ENCODE measurements around the gene PRKN. TPM values are rescaled to one million over a fixed set of nuclear protein-coding genes. Genes with fewer than 3 reads are reported as not detected.

PRKN gene
- total and polyA plus RNA-seq, 2 donors (not counting 3 experiments of a cell fraction or from before 2014, with no cell fraction given): 0.06 TPM; not detected in 1

DNA sequence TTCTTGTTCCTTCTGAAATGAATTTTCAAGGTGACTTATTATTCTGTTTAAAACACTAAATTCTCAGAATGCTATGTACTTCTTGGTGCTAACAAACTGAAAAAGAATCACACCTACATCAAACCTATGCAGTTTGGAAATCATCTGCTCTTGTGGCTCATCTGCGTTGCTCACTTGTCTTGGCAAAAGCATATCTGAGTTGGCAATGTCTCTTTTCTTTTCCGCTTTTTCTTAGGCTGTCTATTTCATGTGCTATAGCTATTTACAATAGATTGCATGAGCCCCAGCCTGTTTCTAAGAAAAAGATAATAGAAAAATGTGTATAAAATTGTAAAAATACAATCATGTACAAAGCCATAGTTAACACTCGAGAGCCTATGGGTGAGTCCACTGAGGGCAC, 1104.8 kb downstream of the PRKN start:
- ChIA-PET CTCF (no interaction called here), POLR2A (no interaction called here)
- no peak overlapping the region for H3K4me2 ChIP-seq (ENCODE audit: insufficient read depth, low read length)
- H3K9me3 ChIP-seq (replicated peaks; ENCODE audit: control insufficient read depth, insufficient read depth, low read length): no peaks in the 10 kb centered on the region
- no peaks in the 10 kb centered on the region for H3K4me1 ChIP-seq (ENCODE audit: control insufficient read depth, extremely low read depth, insufficient read depth, low read length)
- no peak overlapping the region for H3K4me3 ChIP-seq (replicated peaks in 1 of 3; ENCODE audit: insufficient read depth in 1 of 3, low read depth in 1 of 3, low read length in 3 of 3)
- H4K20me1 ChIP-seq (replicated peaks; ENCODE audit: control insufficient read depth, extremely low read depth, insufficient read depth, low read length): no peaks in the 10 kb centered on the region
- DNase-seq (ENCODE audit: low read depth, low spot score) (no peak), FAIRE-seq (no peak)
- no peaks in the 10 kb centered on the region for H3K27me3 ChIP-seq (ENCODE audit: control insufficient read depth in 2 of 2, insufficient read depth in 2 of 2, low read length in 2 of 2)
- no peaks in the 10 kb centered on the region for H3K79me2 ChIP-seq (ENCODE audit: control insufficient read depth, insufficient read depth, low read length)
- H2AFZ ChIP-seq (ENCODE audit: low read depth, low read length): no peak overlapping the region
- no peaks in the 10 kb centered on the region for H3K9me1 ChIP-seq (replicated peaks; ENCODE audit: control insufficient read depth, extremely low read depth, insufficient read depth, low read length)
- no peak overlapping the region for H3K27ac ChIP-seq (ENCODE audit: insufficient read depth, low read depth, low read length)
- dilution Hi-C loops (cut with MboI; ENCODE audit: extremely low pct_ligation_motif_present, low sequenced_read_pairs) (no loop called here), intact Hi-C loops (cut with micrococcal nuclease) (no loop called here)
- TF ChIP-seq POLR2A (IDR thresholded peaks at IDR 0.05; ENCODE audit: low read depth, low read length): no peak
- no peak for TF ChIP-seq MAX (IDR thresholded peaks at IDR 0.05; ENCODE audit: insufficient read depth, insufficient read length)
- TF ChIP-seq FOS (IDR thresholded peaks at IDR 0.05; ENCODE audit: borderline replicate concordance, insufficient read depth, low read length): no peak
- TF ChIP-seq POLR2AphosphoS5 (IDR thresholded peaks at IDR 0.05; ENCODE audit: insufficient read depth, low read depth, low read length): no peak
- TF ChIP-seq JUN (IDR thresholded peaks at IDR 0.05; ENCODE audit: borderline replicate concordance, insufficient read depth, insufficient read length, low read depth): no peak
- TF ChIP-seq MYC (IDR thresholded peaks at IDR 0.05; ENCODE audit: low read depth, low read length): no peak
- TF ChIP-seq CTCF (IDR thresholded peaks at IDR 0.05; ENCODE audit: extremely low read depth in 1 of 2, insufficient read depth in 1 of 2, low read depth in 1 of 2, low read length in 2 of 2): no peak
- TF ChIP-seq EZH2 (IDR thresholded peaks at IDR 0.05; ENCODE audit: borderline replicate concordance, low read depth, low read length, severe bottlenecking): no peak
- no peak for TF ChIP-seq GATA2 (IDR thresholded peaks at IDR 0.05; ENCODE audit: insufficient read depth, insufficient read length, low read depth, low read length)
- no TSS peak for BruUV-seq (replicated peaks)
- no peak overlapping the region for H3K9ac ChIP-seq (replicated peaks; ENCODE audit: extremely low read depth, insufficient read depth, low read length)
- H3K36me3 ChIP-seq (ENCODE audit: control insufficient read depth in 2 of 2, extremely low read depth in 1 of 2, insufficient read depth in 2 of 2, low read length in 2 of 2): no peaks in the 10 kb centered on the region

All from endothelial cell of umbilical vein (primary cell).